Ectodermal cell (in vitro differentiated cells): ENCODE measurements around the gene MLLT10.

Experiments
- H3K27ac ChIP-seq: 2 replicates; pipeline ENCODE4 v1.7.0; 2013; ENCODE audit warnings: mild to moderate bottlenecking, low read depth, low read length; ENCODE audit not compliant: insufficient read depth, poor library complexity, severe bottlenecking
- H3K27me3 ChIP-seq: 2 replicates; pipeline ENCODE4 v1.7.0; 2013; ENCODE audit warnings: mild to moderate bottlenecking, low read length; ENCODE audit not compliant: insufficient read depth, control insufficient read depth, poor library complexity, severe bottlenecking
- H3K36me3 ChIP-seq: one replicate; pipeline ENCODE4 v1.7.0; 2013; ENCODE audit warnings: low read length; ENCODE audit not compliant: control insufficient read depth, insufficient read depth
- H3K4me1 ChIP-seq: one replicate; pipeline ENCODE4 v1.7.0; 2013; ENCODE audit warnings: low read length; ENCODE audit not compliant: control insufficient read depth, insufficient read depth
- H3K4me3 ChIP-seq: 2 replicates; pipeline ENCODE4 v1.7.0; 2013; ENCODE audit warnings: low read depth, low read length, control low read depth; ENCODE audit not compliant: insufficient read depth
- H3K9me3 ChIP-seq: 2 replicates; pipeline ENCODE4 v1.7.0; 2013; ENCODE audit warnings: mild to moderate bottlenecking, low read length, moderate library complexity; ENCODE audit not compliant: control insufficient read depth
- WGBS, 2 experiments: methylation state at CpG; one replicate each; pipeline ENCODE4 v1.1.7; 2013; ENCODE audit warnings: missing lambda C conversion rate in 2 of 2; 5-methylcytosine and 5-hydroxymethylcytosine counted together

MLLT10 gene

GRCh38 chr10:21495002-21495751 lies 38.9 kb upstream of the MLLT10 start:
- Histone ChIP-seq H3K4me1 (peaks cover 10% of the 10 kb centered on the region), H3K27ac (peak overlapping the region; percentile 95), H3K9me3 (no peaks in the 10 kb centered on the region), H3K36me3 (no peaks in the 10 kb centered on the region), H3K4me3 (peak overlapping the region; percentile 93), H3K27me3 (peaks cover 3% of the 10 kb centered on the region)
- 1% methylated on average over 41 to 42 of the region's 42 CpGs for WGBS, 2 experiments

GRCh38 chr10:21495752-21496342 lies 38.2 kb upstream of the MLLT10 start:
- Histone ChIP-seq H3K9me3 (no peaks in the 10 kb centered on the region), H3K4me1 (peaks cover 15% of the 10 kb centered on the region), H3K27ac (peak overlapping the region; percentile 95)

GRCh38 chr10:21496343-21497176 lies 37.5 kb upstream of the MLLT10 start:
- WGBS, 2 experiments, result 0 to 1% methylated on average over 68 to 72 of the region's 72 CpGs

More at GRCh38 chr10:21495752-21496342, 38.2 kb upstream of the MLLT10 start:
- peaks cover 3% of the 10 kb centered on the region for H3K27me3 ChIP-seq
- peak overlapping the region; percentile 93 for H3K4me3 ChIP-seq
- H3K36me3 ChIP-seq, result no peaks in the 10 kb centered on the region
- 0% methylated on average over 50 to 58 of the region's 58 CpGs for WGBS, 2 experiments

GRCh38 chr10:21497177-21497807 lies 36.7 kb upstream of the MLLT10 start:
- Histone ChIP-seq H3K27ac (peak overlapping the region; percentile 95), H3K36me3 (no peaks in the 10 kb centered on the region), H3K9me3 (no peaks in the 10 kb centered on the region), H3K4me3 (peak overlapping the region; percentile 93), H3K4me1 (peaks cover 30% of the 10 kb centered on the region), H3K27me3 (peaks cover 3% of the 10 kb centered on the region)
- WGBS, 2 experiments, result 0 to 1% methylated on average over 36 to 37 of the region's 37 CpGs

More at GRCh38 chr10:21496343-21497176, 37.5 kb upstream of the MLLT10 start:
- H3K4me1 ChIP-seq, result peaks cover 22% of the 10 kb centered on the region
- peaks cover 3% of the 10 kb centered on the region for H3K27me3 ChIP-seq
- no peaks in the 10 kb centered on the region for H3K36me3 ChIP-seq
- H3K4me3 ChIP-seq, result peak overlapping the region; percentile 93
- no peaks in the 10 kb centered on the region for H3K9me3 ChIP-seq
- H3K27ac ChIP-seq, result peak overlapping the region; percentile 95

- H3K27me3 ChIP-seq, result peaks cover 3% of the 10 kb centered on the region
- no peaks in the 10 kb centered on the region for H3K9me3 ChIP-seq
- no peaks in the 10 kb centered on the region for H3K36me3 ChIP-seq
- WGBS, 2 experiments, result 29% methylated on average over 2 of the region's 2 CpGs; no CpG with 5 or more reads in 1 of the 2 experiments
- no peak overlapping the region for H3K27ac ChIP-seq
- H3K4me1 ChIP-seq, result peaks cover 41% of the 10 kb centered on the region
- H3K4me3 ChIP-seq, result peak overlapping the region; percentile 45
Measured at GRCh38 chr10:21498377-21498776, 35.7 kb upstream of the MLLT10 start.

- Histone ChIP-seq H3K9me3 (no peaks in the 10 kb centered on the region), H3K4me1 (peaks cover 47% of the 10 kb centered on the region), H3K36me3 (no peaks in the 10 kb centered on the region), H3K27ac (peak overlapping the region; percentile 80), H3K4me3 (peak overlapping the region; percentile 45), H3K27me3 (peaks cover 3% of the 10 kb centered on the region)
- WGBS, 2 experiments, result 15 to 16% methylated on average over 8 of the region's 8 CpGs
Measured at GRCh38 chr10:21498986-21499385, 35.0 kb upstream of the MLLT10 start.

GRCh38 chr10:21499701-21500577 lies 34.1 kb upstream of the MLLT10 start:
- Histone ChIP-seq H3K4me1 (peaks cover 55% of the 10 kb centered on the region), H3K27ac (peak overlapping the region; percentile 80)

GRCh38 chr10:21500578-21500910 lies 33.5 kb upstream of the MLLT10 start:
- WGBS, 2 experiments, result 7% methylated on average over 14 of the region's 14 CpGs
- H3K4me3 ChIP-seq, result peak overlapping the region; percentile 45
- H3K27ac ChIP-seq, result peak overlapping the region; percentile 80
- H3K36me3 ChIP-seq, result no peaks in the 10 kb centered on the region
- no peaks in the 10 kb centered on the region for H3K9me3 ChIP-seq
- peaks cover 3% of the 10 kb centered on the region for H3K27me3 ChIP-seq
- peaks cover 59% of the 10 kb centered on the region for H3K4me1 ChIP-seq

More at GRCh38 chr10:21499701-21500577, 34.1 kb upstream of the MLLT10 start:
- H3K27me3 ChIP-seq, result peaks cover 3% of the 10 kb centered on the region
- peak overlapping the region; percentile 45 for H3K4me3 ChIP-seq
- 2% methylated on average over 72 of the region's 72 CpGs for WGBS, 2 experiments
- H3K36me3 ChIP-seq, result no peaks in the 10 kb centered on the region
- H3K9me3 ChIP-seq, result no peaks in the 10 kb centered on the region

GRCh38 chr10:21501091-21501490 lies 32.9 kb upstream of the MLLT10 start:
- H3K27ac ChIP-seq, result peak overlapping the region; percentile 80
- WGBS, 2 experiments, result 34 to 41% methylated on average over 5 of the region's 5 CpGs
- peaks cover 64% of the 10 kb centered on the region for H3K4me1 ChIP-seq
- H3K9me3 ChIP-seq, result no peaks in the 10 kb centered on the region
- peak overlapping the region; percentile 45 for H3K4me3 ChIP-seq
- peaks cover 3% of the 10 kb centered on the region for H3K27me3 ChIP-seq
- no peaks in the 10 kb centered on the region for H3K36me3 ChIP-seq
